GM10248 (cell line): ENCODE measurements around the gene CTXN1.
"Not testable (repeated sequence)": the region's sequence is repeated elsewhere in the genome, so short reads cannot be mapped to it uniquely, and the experiment has no call there.

Experiments
- CTCF ChIA-PET: fragments of 300-600 bp; sonication (Branson Sonifier 250); formaldehyde crosslinking; extraction: SDS; loops from one replicate; lab custom pipeline; 2021; ENCODE audit warnings: antibody characterized with exemption; lab: Yijun Ruan, JAX
- POLR2A ChIA-PET: fragments of 350-650 bp; sonication (Branson Sonifier 250); formaldehyde crosslinking; extraction: SDS; loops from one replicate; lab custom pipeline; 2020; ENCODE audit warnings: antibody characterized with exemption; lab: Yijun Ruan, JAX
- DNase-seq: peaks from one replicate; pipeline ENCODE4 v3.0.0; 2012; ENCODE audit errors: extremely low spot score
- CTCF ChIP-seq: IDR thresholded peaks from 2 replicates; pipeline ENCODE4 v1.5.1; 2012; ENCODE audit warnings: mild to moderate bottlenecking, low read depth; ENCODE audit errors: extremely low read depth, missing control alignments, control extremely low read depth

Gene CTXN1

DNA sequence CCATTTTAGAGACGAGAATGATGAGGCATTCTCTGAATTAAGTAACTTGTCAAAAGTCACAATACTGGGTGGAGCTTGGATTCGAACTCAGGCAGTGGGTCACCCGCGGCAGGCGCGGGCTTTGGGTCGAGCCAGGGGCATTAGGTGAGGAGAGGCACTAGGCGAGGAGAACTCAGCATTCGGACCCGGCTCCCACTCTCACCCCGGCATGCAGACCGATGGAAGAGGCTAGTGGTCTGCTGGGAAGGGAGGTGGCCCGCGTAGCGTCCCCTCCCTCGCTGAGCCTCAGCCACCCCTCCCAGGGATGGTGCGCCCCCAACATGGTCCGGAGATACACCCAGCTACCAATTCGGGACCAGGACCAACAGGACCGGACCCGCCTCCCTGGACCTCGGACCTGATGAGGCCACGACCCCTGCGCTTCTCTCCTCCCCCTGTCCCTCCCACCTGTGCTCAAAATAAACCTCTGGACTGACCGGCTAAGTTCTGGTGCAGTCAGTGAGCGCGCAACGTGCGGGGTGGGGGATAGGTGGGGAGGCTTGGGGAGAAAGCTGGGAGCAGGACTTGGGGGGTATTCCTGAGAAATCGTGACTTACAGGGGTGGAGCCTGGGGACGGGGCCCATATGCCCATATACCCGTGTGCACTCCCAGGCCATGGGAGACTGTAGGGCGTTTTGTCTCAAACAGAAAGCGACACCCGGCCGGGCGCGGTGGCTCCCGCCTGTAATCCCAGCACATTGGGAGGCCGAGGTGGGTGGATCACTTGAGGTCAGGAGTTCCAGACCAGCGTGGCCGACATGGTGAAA, 7.1 kb downstream of the CTXN1 start:
- TF ChIP-seq CTCF = no peak
- ChIA-PET CTCF (interaction anchor here (1.1 to 3.2 kb wide), 7 partner anchors 10 to 77 kb away, joined by 3 to 17 read pairs (median 5); partner anchors contain the start of genes MAP2K7 and TIMM44), POLR2A (interaction anchor here (2.9 kb wide), 1 partner anchor 15 kb away, joined by 11 read pairs; the partner anchor contains the start of gene MAP2K7)
- no peak for DNase-seq

- not testable (repeated sequence) for DNase-seq
- CTCF ChIA-PET = interaction anchor here (0.9 to 2.1 kb wide), 8 partner anchors 8 to 77 kb away, joined by 3 to 9 read pairs (median 5); partner anchors contain the start of genes CTXN1, MAP2K7 and TIMM44
- POLR2A ChIA-PET = interaction anchor here (1.5 kb wide), 1 partner anchor 14 kb away, joined by 4 read pairs; the partner anchor contains the start of gene MAP2K7
Observed at GRCh38 chr19:7918062-7918614, 7.8 kb downstream of the CTXN1 start.

GRCh38 chr19:7917267-7918061, 8.5 kb downstream of the CTXN1 start:
- ChIA-PET POLR2A (interaction anchor here (1.5 kb wide), 1 partner anchor 14 kb away, joined by 4 read pairs; the partner anchor contains the start of gene MAP2K7), CTCF (interaction anchor here (0.8 to 2.1 kb wide), 10 partner anchors 9 to 349 kb away, joined by 3 to 9 read pairs (median 4); partner anchors contain the start of genes CTXN1, MAP2K7 and TIMM44)
- TF ChIP-seq CTCF = peak; percentile 47
- peak; percentile 58 for DNase-seq

- ChIA-PET POLR2A (interaction anchor here (1.5 kb wide), 1 partner anchor 13 kb away, joined by 4 read pairs; the partner anchor contains the start of gene MAP2K7), CTCF (interaction anchor here (0.8 to 2.1 kb wide), 4 partner anchors 13 to 349 kb away, joined by 3 to 9 read pairs (median 4); partner anchors contain the start of genes MAP2K7 and TIMM44)
- TF ChIP-seq CTCF = no peak
- no peak for DNase-seq
Observed at GRCh38 chr19:7916955-7917266, 9.0 kb downstream of the CTXN1 start.

GRCh38 chr19:7916103-7916954, 9.6 kb downstream of the CTXN1 start:
- ChIA-PET POLR2A (interaction anchor here (1.5 kb wide), 1 partner anchor 13 kb away, joined by 4 read pairs; the partner anchor contains the start of gene MAP2K7), CTCF (interaction anchor here (0.8 to 2.3 kb wide), 6 partner anchors 13 to 348 kb away, joined by 3 to 9 read pairs (median 4); partner anchors contain the start of genes MAP2K7 and TIMM44)
- no peak for DNase-seq
- TF ChIP-seq CTCF = no peak
